ENCODE results near the gene ARHGAP9.

Gene ARHGAP9

DNA sequence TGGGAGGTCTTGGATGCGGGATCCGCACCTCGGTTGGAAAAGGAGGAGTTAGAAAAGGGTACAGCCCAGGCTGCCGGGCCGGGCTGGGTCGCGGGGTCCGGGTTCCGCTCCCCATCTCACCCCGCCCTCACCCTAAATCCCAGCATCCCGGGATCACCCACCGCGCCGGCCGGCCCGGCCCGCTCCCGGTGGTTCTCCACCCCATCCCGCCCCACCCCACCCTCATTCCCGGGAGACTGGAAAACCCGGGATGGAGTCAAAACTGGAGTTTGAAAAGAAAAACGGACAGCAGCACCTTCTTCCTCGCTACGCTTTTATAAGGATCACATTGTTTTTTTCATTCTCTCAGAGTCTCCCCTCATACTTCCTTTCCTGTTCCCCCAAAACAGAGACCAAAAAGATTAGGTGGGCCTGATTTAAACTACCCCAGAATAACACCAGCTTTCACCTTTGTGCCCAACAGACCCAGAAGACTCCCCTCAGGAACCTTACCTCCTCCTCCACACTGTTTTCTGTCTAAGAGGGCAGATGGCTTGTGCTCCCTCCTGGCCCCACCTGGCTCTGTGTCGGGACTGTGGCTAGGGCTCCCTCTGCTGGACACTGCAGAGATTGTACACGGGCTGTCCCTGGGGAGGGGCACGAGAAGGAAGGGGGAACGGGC lies 17.3 kb downstream of the ARHGAP9 start (continued):
- TF ChIP-seq, protein P1, sequence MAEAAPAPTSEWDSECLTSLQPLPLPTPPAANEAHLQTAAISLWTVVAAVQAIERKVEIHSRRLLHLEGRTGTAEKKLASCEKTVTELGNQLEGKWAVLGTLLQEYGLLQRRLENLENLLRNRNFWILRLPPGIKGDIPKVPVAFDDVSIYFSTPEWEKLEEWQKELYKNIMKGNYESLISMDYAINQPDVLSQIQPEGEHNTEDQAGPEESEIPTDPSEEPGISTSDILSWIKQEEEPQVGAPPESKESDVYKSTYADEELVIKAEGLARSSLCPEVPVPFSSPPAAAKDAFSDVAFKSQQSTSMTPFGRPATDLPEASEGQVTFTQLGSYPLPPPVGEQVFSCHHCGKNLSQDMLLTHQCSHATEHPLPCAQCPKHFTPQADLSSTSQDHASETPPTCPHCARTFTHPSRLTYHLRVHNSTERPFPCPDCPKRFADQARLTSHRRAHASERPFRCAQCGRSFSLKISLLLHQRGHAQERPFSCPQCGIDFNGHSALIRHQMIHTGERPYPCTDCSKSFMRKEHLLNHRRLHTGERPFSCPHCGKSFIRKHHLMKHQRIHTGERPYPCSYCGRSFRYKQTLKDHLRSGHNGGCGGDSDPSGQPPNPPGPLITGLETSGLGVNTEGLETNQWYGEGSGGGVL (tag by site-specific recombination; IDR thresholded peaks at IDR 0.05): peak; percentile 54
- TF ChIP-seq SP2 (tag by site-specific recombination; IDR thresholded peaks at IDR 0.05) (peak; percentile 77), ZNF202 (tag by site-specific recombination; IDR thresholded peaks at IDR 0.05; ENCODE audit: borderline replicate concordance) (no peak), ZNF600 (tag by site-specific recombination; IDR thresholded peaks at IDR 0.05) (peak; percentile 89), ZSCAN16 (tag by site-specific recombination; IDR thresholded peaks at IDR 0.05) (no peak), PRDM1 (tag by site-specific recombination; IDR thresholded peaks at IDR 0.05) (peak; percentile 68), ZNF302 (tag by site-specific recombination; IDR thresholded peaks at IDR 0.05; ENCODE audit: low read depth) (no peak), SP3 (tag by site-specific recombination; IDR thresholded peaks at IDR 0.05) (peak; percentile 86), ZNF701 (tag by site-specific recombination; IDR thresholded peaks at IDR 0.05) (no peak), ZNF416 (tag by site-specific recombination; IDR thresholded peaks at IDR 0.05) (no peak), ZFP3 (tag by site-specific recombination; IDR thresholded peaks at IDR 0.05; ENCODE audit: low read depth) (no peak), ZNF76 (tag by site-specific recombination; IDR thresholded peaks at IDR 0.05; ENCODE audit: borderline replicate concordance, low read depth) (no peak; the same call in 1 of the 2 replicates), ZNF560 (tag by site-specific recombination; IDR thresholded peaks at IDR 0.05; ENCODE audit: borderline replicate concordance) (no peak), ZNF776 (tag by site-specific recombination; IDR thresholded peaks at IDR 0.05; ENCODE audit: borderline replicate concordance) (no peak), ZNF529 (tag by site-specific recombination; IDR thresholded peaks at IDR 0.05; ENCODE audit: insufficient replicate concordance) (no peak), ZNF404 (tag by site-specific recombination; IDR thresholded peaks at IDR 0.05) (no peak), HOXD13 (CRISPR knock-in tag; IDR thresholded peaks at IDR 0.05; ENCODE audit: borderline replicate concordance) (no peak), SALL2 (tag by site-specific recombination; IDR thresholded peaks at IDR 0.05; ENCODE audit: borderline replicate concordance) (no peak), ZNF394 (tag by site-specific recombination; IDR thresholded peaks at IDR 0.05; ENCODE audit: borderline replicate concordance) (peak; percentile 67), SCRT1 (tag by site-specific recombination; IDR thresholded peaks at IDR 0.05; ENCODE audit: borderline replicate concordance) (no peak), ZNF324 (tag by site-specific recombination; IDR thresholded peaks at IDR 0.05) (peak; percentile 78), ZNF785 (tag by site-specific recombination; IDR thresholded peaks at IDR 0.05) (no peak), ZXDB (tag by site-specific recombination; IDR thresholded peaks at IDR 0.05) (peak; percentile 56; the same call in 1 of the 2 replicates), ZIC2 (tag by site-specific recombination; IDR thresholded peaks at IDR 0.05) (peak; percentile 14; the same call in 1 of the 2 replicates), ZNF121 (tag by site-specific recombination; IDR thresholded peaks at IDR 0.05) (peak; percentile 98), MYNN (tag by site-specific recombination; IDR thresholded peaks at IDR 0.05; ENCODE audit: borderline replicate concordance) (no peak), ZNF248 (tag by site-specific recombination; IDR thresholded peaks at IDR 0.05) (no peak), ZNF830 (tag by site-specific recombination; IDR thresholded peaks at IDR 0.05; ENCODE audit: low read depth) (no peak)
- TF ChIP-seq, protein P2, sequence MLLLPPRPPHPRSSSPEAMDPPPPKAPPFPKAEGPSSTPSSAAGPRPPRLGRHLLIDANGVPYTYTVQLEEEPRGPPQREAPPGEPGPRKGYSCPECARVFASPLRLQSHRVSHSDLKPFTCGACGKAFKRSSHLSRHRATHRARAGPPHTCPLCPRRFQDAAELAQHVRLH (tag by site-specific recombination; IDR thresholded peaks at IDR 0.05): no peak
- TF ChIP-seq, protein P3, sequence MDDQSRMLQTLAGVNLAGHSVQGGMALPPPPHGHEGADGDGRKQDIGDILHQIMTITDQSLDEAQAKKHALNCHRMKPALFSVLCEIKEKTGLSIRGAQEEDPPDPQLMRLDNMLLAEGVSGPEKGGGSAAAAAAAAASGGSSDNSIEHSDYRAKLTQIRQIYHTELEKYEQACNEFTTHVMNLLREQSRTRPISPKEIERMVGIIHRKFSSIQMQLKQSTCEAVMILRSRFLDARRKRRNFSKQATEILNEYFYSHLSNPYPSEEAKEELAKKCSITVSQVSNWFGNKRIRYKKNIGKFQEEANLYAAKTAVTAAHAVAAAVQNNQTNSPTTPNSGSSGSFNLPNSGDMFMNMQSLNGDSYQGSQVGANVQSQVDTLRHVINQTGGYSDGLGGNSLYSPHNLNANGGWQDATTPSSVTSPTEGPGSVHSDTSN (CRISPR knock-in tag; IDR thresholded peaks at IDR 0.05): no peak
- TF ChIP-seq, protein P4, sequence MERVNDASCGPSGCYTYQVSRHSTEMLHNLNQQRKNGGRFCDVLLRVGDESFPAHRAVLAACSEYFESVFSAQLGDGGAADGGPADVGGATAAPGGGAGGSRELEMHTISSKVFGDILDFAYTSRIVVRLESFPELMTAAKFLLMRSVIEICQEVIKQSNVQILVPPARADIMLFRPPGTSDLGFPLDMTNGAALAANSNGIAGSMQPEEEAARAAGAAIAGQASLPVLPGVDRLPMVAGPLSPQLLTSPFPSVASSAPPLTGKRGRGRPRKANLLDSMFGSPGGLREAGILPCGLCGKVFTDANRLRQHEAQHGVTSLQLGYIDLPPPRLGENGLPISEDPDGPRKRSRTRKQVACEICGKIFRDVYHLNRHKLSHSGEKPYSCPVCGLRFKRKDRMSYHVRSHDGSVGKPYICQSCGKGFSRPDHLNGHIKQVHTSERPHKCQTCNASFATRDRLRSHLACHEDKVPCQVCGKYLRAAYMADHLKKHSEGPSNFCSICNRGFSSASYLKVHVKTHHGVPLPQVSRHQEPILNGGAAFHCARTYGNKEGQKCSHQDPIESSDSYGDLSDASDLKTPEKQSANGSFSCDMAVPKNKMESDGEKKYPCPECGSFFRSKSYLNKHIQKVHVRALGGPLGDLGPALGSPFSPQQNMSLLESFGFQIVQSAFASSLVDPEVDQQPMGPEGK (tag by site-specific recombination; IDR thresholded peaks at IDR 0.05): peak; percentile 90
- TF ChIP-seq, protein P5, sequence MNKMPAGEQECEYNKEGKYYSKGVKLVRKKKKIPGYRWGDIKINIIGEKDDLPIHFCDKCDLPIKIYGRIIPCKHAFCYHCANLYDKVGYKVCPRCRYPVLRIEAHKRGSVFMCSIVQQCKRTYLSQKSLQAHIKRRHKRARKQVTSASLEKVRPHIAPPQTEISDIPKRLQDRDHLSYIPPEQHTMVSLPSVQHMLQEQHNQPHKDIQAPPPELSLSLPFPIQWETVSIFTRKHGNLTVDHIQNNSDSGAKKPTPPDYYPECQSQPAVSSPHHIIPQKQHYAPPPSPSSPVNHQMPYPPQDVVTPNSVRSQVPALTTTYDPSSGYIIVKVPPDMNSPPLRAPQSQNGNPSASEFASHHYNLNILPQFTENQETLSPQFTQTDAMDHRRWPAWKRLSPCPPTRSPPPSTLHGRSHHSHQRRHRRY (tag by site-specific recombination; IDR thresholded peaks at IDR 0.05): no peak
- TF ChIP-seq, protein P6, sequence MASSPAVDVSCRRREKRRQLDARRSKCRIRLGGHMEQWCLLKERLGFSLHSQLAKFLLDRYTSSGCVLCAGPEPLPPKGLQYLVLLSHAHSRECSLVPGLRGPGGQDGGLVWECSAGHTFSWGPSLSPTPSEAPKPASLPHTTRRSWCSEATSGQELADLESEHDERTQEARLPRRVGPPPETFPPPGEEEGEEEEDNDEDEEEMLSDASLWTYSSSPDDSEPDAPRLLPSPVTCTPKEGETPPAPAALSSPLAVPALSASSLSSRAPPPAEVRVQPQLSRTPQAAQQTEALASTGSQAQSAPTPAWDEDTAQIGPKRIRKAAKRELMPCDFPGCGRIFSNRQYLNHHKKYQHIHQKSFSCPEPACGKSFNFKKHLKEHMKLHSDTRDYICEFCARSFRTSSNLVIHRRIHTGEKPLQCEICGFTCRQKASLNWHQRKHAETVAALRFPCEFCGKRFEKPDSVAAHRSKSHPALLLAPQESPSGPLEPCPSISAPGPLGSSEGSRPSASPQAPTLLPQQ (tag by site-specific recombination; IDR thresholded peaks at IDR 0.05): peak; percentile 99

Data from HEK293 (cell line).